ENCODE measurements around the gene TDRD3.
"Not testable (repeated sequence)": the region's sequence is repeated elsewhere in the genome, so short reads cannot be mapped to it uniquely, and the experiment has no call there.

The TDRD3 gene

GRCh38 chr13:60398907-60399589, 2.0 kb downstream of the TDRD3 start:
- no peak for DNase-seq

DNA sequence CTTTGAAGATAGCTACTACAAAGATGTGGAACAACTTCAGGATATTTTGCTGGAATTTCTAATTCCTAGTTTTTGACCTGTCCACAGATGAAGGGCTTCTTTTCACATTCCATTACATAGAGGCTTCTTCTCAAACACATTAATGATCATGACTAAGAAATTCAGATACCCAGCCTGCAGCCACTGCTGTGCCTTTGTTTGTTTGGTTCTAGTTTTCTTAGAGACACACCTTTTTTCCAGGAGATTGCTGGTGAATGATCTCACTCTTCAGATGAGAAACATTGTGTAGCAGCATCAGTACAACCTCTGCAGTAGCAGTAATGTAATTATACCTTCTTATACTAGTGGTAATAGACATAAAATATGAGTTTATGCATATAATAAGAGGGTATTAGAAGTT, 5.0 kb downstream of the TDRD3 start:
- DNase-seq = no peak

DNA sequence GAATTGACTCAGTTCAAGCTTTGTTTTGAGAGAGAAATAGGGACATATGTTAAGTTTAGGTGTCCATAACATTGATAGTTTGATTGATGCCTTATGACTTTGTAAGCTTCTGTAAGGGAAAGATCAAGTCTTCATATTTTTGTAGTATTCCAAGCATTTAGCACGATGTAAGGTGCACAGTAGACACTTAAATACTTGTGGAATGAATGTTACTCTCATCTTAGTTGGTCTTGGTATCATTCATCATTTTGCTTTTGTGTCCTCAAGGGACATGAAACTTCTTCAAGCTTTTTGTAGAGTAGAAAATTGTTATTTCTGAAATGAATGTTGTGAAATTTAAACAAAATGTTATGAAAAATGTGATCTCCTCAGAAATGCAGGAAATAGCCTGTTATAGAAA, 10.1 kb downstream of the TDRD3 start:
- no peak for DNase-seq

GRCh38 chr13:60407852-60408251, 10.8 kb downstream of the TDRD3 start:
- DNase-seq = not testable (repeated sequence)

DNA sequence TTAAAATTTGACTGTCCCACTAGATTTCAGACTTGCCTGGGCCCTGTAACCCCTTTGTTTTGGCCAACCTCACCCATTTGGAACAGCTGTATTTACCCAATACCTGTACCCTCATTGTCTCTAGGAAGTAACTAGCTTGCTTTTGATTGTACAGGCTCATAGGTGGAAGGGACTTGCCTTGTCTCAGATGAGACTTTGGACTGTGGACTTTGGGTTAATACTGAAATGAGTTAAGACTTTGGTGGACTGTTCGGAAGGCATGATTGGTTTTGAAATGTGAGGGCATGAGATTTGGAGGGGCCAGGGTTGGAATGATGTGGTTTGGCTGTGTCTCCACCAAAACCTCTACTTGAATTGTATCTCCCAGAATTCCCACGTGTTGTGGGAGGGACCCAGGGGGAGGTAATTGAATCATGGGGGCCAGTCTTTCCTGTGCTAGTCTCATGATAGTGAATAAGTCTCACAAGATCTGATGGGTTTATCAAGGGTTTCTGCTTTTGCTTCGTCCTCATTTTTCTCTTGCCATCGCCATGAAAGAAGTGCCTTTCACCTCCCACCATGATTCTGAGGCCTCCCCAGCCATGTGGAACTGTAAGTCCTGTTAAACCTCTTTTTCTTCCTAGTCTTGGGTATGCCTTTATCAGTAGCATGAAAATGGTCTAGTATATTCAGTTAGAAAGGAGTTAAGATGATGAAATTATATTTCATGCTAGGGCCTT, 12.7 kb downstream of the TDRD3 start:
- DNase-seq = not testable (repeated sequence)

DNA sequence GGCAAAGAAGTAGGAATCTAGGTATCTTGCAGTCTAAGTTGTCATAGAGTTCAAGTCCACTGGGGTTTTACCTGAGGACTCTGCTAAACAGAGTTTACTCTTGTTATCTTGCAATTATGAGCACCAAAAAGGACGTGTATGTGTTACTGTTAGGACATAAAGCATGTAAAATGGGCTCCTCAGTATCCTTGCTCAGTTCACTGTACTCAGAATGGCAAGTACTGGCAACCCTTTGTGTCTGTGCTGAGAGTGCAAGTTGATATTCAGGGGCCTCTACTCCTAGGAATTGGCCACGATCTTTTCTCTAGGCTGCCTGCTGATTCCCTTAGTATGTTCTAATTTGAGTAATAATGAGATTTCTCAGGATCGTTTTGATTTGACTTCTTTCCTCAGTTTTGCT, 13.3 kb downstream of the TDRD3 start:
- no peak for DNase-seq

DNA sequence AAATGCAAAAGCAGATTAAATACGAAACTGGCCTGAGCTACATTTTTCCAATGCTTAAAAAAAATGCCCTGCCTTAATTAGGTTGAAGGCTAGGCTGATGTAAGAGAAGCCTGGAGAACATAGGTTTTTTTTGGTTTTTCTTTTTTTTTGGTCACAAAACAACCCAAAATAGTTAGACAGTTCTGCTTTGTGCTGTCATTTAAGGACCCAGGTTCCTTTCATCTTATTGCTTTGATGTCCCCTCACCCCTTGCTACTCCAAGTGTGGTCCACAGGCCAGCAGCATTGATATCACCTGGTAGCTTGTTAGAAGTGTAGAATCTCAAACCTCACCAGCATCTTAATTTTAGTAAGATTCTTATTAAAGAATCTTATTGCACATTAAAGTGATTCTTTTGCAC, 14.4 kb downstream of the TDRD3 start:
- DNase-seq = no peak

GRCh38 chr13:60411983-60412382, 15.0 kb downstream of the TDRD3 start:
- peak; percentile 12 for DNase-seq

GRCh38 chr13:60412909-60413616, 16.0 kb downstream of the TDRD3 start:
- DNase-seq = no peak

- DNase-seq = no peak
These were observed 17.2 kb downstream of the TDRD3 start for GRCh38 chr13:60414177-60414576.

DNA sequence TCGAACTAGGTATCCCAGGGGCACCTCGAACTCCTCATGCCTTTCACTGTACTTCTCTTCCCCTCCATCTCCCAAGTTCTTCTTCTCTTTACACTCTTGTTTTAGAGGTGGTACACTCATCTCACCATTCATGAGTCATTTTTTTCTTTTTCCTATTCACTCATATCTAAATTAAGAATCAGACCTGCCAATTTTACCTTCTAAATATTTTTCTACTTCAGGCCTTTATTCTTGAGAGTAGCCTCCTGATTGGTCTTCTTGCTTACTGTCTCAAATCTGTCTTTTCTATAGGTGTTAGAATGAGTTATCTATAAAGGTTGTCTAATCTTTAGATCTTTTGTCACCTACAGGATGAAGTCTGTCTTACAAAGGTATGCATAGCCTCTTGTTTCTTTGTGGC, 20.7 kb downstream of the TDRD3 start:
- DNase-seq = no peak

GRCh38 chr13:60418954-60419353, 21.9 kb downstream of the TDRD3 start:
- no peak for DNase-seq

- DNase-seq = no peak
These were observed 28.3 kb downstream of the TDRD3 start for GRCh38 chr13:60425332-60425731.

- no peak for DNase-seq
These were observed 29.1 kb downstream of the TDRD3 start for GRCh38 chr13:60426075-60426474.

- no peak for DNase-seq
These were observed 30.3 kb downstream of the TDRD3 start for GRCh38 chr13:60427285-60427684.

DNA sequence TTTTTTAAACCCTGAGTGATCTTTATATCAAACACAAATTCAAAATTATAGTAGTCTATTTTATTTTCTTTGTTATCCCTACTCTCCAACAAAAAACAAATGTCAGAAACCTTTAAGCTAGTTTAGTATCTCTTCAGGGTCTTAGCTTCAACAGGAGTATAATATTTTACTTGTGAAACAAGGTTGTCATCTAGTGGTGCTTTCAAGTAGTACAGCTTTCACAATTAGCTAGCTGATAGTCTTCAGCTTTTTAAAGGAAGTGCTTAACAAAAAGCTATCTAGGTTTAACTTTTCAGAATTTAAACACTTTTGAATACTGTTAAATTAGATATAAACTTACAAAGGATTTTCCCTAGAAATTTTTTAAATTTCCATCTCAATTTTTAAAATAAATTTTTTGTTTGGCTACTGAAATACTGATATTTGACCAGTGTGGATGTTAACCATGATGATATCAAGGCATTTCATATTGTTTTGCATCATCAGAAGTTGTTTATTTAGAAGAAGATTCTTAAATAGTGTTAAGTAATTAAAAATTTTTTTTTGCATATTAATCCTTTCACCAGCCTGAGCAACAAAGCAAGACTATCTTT, 34.2 kb downstream of the TDRD3 start:
- DNase-seq = peak; percentile 53

DNA sequence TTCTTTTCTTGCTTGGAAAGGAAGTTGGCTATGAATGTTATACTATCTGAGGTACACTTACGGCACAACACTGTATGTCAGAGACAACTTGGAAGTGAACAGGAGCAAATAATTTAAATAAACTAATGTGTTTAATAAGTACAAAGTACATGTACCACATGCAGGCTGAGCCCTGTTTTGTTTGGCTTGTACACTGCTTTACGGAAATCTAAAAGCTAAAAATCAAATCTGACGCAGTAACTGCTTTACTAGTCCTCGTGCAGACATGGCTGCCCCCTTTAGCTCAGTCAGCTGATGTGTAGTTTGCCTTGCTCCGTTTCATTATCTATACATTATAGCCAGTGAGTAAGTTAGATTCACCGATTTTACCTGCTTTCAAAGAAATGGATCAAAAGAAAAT, 36.5 kb downstream of the TDRD3 start:
- no peak for DNase-seq

DNA sequence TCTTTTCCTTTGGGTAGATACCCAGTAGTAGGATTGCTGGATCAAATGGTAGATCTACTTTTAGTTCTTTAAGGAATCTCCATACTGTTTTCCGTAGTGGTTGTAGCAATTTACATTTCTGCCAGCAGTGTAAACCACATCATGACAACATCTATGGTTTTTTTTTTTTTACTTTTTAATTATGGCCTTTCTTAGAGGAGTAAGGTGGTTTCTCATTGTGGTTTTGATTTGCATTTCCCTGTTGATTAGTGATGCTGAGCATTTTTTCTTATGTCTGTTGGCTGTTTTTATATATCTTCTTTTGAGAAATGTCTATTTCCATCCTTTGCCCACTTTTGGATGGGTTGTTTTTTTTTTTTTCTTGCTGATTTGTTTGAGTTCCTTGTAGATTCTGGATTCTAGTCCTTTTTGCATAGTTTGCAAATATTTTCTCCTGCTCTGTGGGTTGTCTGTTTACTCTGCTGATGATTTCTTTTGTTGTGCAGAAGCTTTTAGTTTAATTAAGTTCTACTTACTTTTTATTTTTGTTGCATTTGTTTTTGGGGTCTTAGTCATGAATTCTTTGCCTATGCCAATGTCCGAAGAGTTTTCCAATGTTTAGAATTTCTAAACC, 38.8 kb downstream of the TDRD3 start:
- DNase-seq = no peak

DNA sequence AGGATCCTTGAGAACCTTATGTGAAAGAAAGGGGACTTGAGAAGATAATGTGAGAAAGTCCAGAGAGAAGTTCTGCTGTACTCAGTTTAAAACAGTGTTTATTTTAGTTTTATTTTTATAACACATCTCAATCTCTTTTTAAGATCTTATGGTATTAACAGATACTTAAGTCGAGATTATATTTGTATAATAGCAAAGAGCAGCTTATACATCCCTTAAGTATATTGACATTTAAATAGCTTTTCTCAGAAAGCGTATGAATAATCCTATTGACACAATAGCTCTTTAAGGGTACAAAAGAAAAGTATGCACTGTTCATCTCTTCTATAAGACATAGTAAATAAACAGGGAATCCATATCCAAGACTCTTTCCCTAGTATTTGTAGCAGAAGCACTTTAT, 42.2 kb downstream of the TDRD3 start:
- DNase-seq = no peak

GRCh38 chr13:60441761-60442160, 44.7 kb downstream of the TDRD3 start:
- DNase-seq = no peak

DNA sequence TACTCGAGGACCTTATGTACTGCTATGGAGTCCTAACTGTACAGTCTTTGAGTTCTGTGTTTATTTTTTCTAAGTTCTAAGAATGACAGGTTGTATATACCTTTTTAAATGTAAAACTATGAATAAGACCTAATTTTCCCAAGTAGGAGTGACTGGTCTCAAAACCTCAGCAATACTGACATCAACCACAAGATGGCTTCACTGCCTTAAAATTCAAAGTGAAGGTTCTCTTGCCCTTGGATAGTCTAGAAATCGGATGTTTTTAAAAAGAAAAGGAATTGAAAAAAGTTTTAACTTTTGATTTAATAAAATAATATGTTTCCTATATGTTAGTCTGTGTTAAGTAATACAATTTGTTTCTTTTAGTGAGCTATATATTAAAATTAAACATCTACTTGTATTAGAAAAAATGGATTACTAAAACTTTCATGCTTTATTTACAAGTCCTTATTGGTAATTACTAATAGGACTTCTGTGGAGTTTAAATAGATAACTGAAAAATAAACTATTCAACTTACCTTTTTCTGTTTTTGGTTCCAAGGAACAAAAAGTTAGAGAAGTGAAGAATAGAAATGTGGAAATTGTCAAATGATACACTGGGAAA, 52.0 kb downstream of the TDRD3 start:
- peak; percentile 41 for DNase-seq

- peak; percentile 7 for DNase-seq
These were observed 56.5 kb downstream of the TDRD3 start for GRCh38 chr13:60453490-60453889.

- DNase-seq = no peak
These were observed 57.4 kb downstream of the TDRD3 start for GRCh38 chr13:60454425-60454824.

Measured in fibroblast of skin of abdomen (primary cell).